Globus pallidus (tissue), 1 donor: ENCODE data around the gene S100A10.
A peak's percentile ranks its signal among the peaks of the same experiment; 100 is the strongest.

Source experiments
- DNase-seq: peaks from one replicate; pipeline ENCODE4 v3.0.0-alpha.2; 2015; ENCODE audit warnings: low spot score

The S100A10 gene

DNA sequence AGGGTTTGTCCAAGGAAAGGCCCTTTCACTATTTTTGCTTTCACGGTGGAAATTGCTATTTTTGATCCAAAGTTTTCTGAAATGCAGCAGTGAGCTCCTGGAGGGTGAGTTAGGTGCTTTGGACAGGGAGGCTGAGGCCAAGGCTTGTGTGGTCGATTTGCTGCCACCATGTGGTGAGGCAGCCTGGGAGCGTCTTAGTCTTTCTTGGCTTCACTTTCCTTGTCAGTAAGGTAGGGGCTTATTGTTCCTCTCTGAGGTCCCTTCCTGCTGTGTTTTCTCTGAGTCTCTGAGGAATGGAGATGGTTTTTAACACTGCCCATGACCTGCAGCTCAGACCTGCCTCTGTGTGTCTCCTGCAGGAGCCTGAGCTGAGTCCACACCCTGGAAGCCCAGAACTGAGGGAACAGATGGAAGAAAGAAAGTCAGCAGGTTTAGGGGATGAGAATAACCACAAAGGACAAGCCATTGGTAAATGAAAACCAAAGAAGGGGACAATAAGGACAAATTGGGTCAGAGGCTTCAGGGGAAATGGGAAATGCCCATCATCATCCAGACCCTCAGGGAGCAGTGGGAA lies 20.1 kb upstream of the S100A10 start:
- DNase-seq: no peak

- no peak for DNase-seq
Observed at GRCh38 chr1:152009691-152010090, 16.0 kb upstream of the S100A10 start.

DNA sequence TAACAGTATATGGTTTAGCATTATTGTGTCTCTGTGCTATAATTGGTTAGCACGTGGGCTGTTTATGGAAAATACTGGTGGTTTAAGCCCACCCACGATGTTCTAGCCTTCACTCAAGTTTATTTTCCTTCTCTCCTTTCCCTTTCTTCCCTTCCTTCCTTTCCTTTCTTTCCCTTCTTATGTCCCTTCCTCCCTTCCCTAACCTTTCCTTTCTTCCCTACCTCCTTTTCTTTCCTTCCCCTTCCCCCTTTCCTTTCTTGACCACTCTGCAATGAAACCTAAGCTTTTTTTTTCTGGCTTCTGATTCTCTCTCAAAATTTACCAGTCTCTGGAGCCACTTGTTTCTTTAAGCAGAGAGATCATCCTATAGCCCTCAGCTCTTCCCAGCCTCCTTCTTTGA lies 13.4 kb upstream of the S100A10 start:
- no peak for DNase-seq

DNA sequence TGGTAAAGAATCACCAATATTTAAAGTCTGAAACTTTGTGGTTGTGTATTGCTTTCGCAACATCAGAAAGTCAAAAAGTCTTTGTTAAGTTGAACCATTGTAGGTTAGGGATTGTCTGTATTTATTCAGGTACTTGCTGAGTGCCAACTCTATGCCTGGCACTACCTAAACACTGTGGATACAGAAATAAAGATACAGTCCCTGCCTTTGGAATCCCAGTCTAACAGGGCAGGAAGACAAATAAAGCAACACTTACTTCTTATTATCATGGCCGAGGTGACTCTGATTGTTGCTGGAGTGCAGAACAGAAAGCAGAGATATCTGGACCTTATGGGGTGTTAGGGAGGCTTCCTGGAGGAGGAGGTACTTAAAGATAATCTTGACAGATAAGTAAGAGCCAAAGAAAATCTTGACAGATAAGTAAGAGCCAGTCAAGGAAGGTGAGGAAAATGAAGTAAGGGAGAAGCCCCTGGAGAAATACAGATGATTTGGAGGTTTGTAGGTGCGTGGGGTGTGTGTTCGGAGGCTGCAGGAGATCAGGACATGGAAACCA lies 11.8 kb upstream of the S100A10 start:
- no peak for DNase-seq

DNA sequence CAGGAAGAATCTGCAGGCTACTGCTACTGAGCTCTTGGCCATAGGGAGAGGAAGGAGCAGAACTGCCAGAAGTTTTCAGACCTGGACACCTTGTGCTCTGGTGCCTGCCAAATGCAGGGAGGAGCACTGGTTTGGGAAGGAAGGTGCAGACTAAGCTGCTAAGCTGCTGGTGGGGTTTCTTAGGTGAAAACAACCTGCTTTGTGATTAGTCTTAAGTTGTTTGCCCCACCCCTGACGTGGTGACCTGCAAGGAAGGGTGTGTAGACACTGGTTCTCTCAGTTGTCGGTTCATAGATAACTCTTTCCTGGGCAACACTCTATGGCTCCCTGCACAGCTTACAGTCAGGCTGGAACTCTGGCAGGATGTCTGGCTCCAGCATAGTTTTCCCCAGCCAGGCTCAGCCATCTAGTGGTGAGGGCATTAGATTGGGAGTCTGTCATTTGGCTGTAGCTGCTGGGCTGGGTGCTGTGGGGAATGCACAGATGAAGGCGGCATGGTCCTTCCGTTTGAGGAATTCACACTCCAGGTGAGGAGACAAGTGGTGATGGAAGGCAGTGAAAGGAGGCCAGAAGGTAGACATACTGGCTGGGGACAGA lies 10.3 kb upstream of the S100A10 start:
- no peak for DNase-seq

GRCh38 chr1:152002960-152003359 lies 9.3 kb upstream of the S100A10 start:
- DNase-seq: no peak

DNA sequence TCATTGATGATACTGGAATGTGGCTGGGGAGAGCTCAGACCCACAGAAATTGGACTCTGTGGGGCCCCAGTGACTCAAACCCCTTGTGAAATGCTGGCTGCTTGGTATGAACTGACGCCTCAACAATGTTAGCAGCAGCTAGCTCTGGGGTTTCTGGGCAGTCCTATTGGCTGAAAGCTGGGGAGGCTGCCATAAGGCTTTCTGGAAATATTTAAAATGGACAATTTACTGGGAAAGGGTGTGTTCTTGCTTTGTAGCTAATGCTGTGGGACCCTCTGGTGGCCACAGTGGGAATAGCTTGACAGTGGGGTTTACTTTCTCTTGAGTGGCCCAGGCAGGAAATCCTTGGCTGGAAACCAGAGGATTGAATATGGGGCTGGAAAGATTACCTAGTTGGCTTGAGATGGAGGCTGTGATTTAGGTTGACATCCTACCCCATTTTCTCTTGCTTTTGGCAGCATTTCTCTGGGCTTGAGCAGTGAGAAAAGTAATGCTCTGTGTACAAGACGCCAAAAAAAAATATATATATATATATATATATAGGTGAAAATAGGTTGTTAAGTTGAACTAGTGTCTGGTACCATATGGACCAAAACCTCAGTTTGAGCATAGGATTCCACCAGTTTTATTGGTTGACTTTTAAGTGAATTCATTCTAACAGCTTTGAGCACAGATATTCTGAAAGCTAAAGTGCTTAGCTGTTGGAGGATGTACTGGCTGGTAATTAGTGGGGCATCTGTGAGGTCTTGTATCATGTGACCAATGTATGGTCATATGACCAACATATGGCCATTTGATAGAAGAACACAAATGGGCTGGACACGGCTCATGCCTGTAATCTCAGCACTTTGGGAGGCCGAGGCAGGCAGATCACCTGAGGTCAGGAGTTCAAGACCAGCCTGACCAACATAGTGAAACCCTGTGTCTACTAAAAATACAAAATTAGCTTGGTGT lies 8.2 kb upstream of the S100A10 start:
- peak; percentile 62 for DNase-seq

DNA sequence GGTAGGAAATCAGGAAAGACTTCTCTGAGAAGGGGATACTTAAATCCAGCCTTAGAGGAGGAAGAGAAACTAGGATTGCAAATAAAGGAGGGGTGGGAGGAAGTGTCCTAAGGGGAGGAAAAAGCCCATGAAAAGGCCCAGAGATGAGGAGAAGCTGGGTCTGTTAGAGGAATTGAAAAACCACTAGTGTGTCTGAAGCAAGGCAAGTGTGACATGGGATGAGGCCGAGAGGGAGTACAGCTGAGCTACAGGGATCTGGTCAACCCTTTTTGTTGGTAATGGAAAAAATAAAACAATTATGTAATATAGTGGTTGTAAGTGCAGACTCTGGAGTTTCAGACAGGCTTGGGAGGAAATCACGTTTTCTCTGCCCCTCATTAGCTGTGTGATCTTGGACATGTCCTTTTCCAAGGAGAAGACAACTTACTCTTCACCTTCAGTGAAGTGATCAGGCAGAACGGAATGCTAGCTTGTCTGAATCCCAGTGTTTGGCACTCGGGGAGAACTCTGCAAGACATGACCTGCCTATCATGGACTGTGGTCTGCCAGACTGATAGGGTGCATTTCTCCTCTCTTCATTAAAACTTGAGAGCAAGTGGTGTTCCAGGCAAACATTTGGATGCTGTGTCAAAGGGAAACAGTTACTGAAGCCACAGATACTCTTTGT lies 7.4 kb upstream of the S100A10 start:
- no peak for DNase-seq

- DNase-seq: no peak
Observed at GRCh38 chr1:151998611-151999362, 5.1 kb upstream of the S100A10 start.

DNA sequence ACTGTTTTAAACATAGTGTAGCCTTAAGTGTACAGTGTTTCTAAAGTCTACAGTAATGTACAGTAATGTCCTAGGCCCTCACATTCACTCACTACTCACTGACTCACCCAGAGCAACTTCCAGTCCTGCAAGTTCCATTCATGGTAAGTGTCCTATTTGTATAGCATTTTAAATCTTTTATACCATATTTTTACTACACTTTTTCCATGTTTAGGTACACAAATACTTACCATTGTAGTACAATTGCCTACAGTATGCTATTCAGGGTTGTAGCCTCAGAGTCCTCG lies 3.6 kb upstream of the S100A10 start:
- no peak for DNase-seq

- no peak for DNase-seq
Observed at GRCh38 chr1:151995774-151996173, 2.1 kb upstream of the S100A10 start.

- DNase-seq: no peak
Observed at GRCh38 chr1:151994956-151995355, 1.3 kb upstream of the S100A10 start.

DNA sequence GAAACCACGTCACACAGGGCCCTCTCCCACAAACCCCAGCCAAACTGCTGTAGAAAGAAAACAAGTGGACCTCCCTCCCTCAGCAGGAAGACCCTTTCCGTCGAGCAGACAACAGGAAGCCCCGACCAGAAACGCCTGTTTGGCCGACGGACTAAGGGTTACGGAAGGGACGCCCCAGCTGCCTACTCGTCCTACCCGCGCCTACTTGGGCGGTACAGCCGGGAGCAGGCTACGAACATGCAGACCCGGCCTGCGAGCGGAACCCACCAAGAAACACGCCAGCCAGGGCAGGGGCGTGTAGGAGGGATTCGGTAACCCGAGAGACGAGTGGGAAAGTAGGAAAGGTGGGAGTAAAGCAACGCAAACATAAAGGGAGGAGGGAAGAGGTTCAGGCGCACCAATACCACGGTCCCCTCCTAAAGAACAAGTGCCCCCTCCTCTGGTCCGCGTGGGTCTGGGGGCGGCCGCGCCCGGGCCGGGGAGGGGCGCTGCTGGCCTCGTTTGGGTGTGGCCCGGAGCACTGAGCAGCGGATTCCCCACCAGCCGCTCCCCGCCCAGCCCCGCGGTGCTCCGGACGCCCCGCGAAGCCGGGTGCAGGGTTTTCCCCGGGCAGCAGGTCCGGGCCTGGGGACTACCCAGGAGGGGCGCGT lies 450 bp downstream of the S100A10 start:
- no peak for DNase-seq

DNA sequence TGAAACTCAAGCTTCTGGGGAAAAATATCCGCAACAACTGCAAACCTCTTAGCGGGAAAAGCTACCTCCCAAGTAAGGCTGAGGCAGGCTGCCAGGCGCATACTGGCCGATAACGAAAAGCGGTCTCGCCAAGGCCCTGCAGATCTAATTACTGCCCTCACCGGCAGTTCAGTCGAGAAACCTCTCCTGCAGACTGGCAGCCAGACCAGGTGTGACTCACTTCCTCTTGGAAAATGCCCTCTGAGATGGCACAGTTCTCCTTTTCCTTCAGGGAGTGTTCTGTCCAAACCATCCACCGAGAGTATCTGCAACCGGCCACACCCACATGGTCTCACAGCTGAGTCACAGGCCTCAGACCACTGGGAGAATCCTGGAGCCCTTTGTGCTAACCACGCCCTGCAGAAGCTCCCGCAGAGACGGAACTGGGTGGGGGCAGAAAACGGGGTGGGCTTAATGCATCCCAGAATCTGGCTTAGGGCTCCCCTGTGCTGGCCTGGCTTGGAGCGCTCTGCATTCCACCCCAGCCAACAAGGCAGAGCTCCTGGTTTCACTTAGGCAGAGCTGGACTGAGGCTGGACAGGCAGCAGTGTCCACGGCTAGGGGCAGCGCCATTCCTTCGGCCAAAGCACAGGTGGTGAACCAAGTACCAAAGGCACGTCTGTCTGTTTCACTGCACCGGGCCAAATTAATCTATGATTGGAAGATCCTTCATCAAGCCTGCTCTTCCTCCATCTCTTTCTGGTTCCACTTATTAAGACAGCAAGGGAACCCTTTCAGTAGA lies 1.2 kb downstream of the S100A10 start:
- no peak for DNase-seq

GRCh38 chr1:151991663-151992302 lies 1.9 kb downstream of the S100A10 start:
- DNase-seq: no peak

DNA sequence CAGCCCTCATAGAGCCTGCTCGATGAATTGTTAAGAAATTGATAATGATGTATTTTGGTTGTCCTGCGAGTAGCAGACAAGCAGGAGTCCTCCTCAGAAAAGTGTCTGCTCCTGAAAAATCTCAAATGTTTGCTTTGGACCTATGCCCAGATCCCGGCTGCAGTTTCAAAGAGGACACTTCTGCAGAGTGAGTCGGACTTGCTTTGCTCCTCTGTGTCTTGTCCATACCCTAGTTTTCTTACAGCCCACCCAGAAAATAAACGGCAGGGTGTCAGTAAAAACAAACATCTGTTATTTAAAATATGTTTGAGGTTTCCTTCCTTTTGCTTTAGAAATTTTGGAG lies 2.8 kb downstream of the S100A10 start:
- DNase-seq: no peak

DNA sequence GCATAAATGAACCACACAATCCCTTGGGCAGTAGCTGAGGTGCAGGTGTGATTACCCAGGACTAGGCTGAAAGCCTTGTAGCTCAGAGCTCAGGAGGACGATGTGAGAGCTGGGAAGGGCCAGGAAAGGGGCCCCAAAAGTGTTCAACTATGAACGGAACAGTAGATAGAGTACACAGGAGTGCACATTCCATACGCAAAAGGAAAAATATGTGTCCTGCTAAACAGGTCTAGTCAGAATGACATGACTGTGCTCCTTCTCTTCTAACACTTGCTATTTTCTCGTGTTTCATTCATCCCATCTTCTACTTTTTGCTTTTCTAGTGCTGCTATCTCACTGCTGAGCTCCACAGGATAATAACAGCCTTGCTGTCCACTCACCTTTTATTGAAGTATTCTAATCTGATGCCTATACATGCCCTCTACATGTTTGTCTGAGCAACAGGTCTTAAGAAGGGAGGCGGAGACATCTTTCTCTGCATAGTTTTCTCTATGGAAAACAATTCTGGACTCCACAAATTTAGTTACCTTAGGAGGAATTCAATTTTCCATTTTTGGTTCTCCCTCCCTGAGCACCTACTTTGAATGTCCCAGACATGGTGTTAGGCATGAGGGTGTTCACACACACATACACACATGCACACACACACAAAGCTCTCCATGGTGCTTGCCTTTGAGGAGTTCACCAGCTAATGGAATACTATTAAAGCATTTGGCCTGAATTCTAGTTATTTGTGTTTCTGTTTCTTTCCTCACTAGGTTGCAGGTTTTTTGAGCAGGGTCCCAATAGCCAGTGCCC lies 3.4 kb downstream of the S100A10 start:
- no peak for DNase-seq

GRCh38 chr1:151989211-151989862 lies 4.3 kb downstream of the S100A10 start:
- DNase-seq: no peak
